HG03103 (cell line): ENCODE measurements around the gene ITGBL1.

ENCODE experiments used
- ATAC-seq: cut with Tn5 transposase; IDR thresholded peaks from one replicate; pipeline ENCODE4 v1.9.1; 2021; ENCODE audit warnings: low read depth; ENCODE audit not compliant: unreplicated experiment

ITGBL1 gene

DNA sequence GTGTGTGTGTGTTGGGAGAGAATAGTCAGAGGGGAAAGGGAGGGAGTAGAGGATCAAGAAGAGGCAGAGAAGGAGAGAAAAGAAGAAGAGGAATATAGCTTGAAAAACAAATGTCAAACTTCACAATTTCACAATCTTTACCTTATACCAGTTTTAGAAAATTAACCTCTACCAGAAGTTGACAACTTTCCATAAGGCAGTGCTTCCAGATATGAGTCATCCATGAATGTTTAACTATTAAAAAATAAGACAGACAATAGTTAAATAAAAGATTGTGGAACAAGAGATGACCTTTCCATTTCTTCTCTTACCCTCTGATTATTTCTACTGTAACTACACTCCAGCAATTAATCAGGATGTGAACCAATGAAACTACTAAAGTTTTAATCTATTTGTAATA, 229.4 kb downstream of the ITGBL1 start:
- no peak for ATAC-seq

GRCh38 chr13:101686003-101686402, 233.5 kb downstream of the ITGBL1 start:
- no peak for ATAC-seq

DNA sequence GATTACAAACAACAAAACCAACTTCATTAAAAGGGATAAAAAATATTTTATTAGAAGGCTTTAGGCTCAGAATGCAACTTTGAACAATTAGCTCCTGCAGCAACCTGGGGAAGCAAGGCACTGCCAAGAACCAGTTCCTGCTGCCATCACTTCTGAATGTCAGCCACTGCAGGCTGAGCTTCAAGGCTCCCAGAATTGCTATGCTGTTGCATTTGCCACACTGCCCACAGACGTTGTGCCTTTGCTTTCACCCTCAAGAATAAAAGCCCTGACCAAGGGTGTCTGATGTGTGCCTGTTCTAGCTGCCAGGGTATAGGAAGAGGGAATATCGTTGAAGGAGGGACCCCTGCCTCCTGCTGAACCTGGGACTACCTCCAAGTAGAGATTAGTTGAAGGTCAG, 238.4 kb downstream of the ITGBL1 start:
- no peak for ATAC-seq

- no peak for ATAC-seq
Measured at GRCh38 chr13:101691341-101691860, 238.9 kb downstream of the ITGBL1 start.

GRCh38 chr13:101695870-101696516, 243.5 kb downstream of the ITGBL1 start:
- no peak for ATAC-seq

- no peak for ATAC-seq
Measured at GRCh38 chr13:101697745-101698144, 245.3 kb downstream of the ITGBL1 start.

- no peak for ATAC-seq
Measured at GRCh38 chr13:101698400-101698799, 245.9 kb downstream of the ITGBL1 start.

GRCh38 chr13:101700598-101700997, 248.1 kb downstream of the ITGBL1 start:
- ATAC-seq, result no peak

GRCh38 chr13:101703081-101703480, 250.6 kb downstream of the ITGBL1 start:
- no peak for ATAC-seq

DNA sequence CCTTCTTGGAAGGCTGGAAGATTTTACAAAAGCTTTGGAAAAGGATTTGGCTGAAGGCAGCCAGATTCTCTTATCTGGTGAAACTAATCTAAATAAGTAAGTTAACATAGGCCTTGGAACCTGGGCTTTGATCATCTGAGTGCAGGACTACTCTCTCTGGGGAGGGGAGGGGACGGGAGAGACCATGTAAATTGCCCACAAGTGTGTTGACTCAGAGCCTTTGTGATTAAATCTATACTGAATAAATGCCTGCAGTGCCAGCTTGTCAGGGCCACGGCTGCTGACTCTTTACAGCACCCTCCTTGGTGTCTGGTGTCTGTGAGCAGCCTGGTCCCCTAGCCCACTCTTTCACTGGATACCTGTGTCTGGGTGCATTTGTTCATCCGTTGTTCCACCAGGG, 251.4 kb downstream of the ITGBL1 start:
- ATAC-seq, result no peak

DNA sequence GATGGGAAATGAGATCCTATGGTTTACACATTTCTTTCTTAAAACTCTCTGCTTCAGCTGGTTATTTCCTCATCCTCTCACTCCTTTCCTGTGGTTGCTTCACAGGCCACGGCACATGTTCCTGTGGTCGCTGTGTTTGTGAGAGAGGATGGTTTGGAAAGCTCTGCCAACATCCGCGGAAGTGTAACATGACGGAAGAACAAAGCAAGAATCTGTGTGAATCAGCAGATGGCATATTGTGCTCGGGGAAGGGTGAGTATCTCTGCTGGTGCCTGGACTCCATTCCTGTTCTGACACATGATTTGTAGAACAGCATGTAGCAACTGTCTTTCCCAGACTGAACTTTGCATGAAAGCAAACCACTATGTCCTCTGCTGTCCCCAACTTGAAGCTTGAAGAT, 254.2 kb downstream of the ITGBL1 start:
- ATAC-seq, result no peak

GRCh38 chr13:101707659-101708058, 255.2 kb downstream of the ITGBL1 start:
- no peak for ATAC-seq

DNA sequence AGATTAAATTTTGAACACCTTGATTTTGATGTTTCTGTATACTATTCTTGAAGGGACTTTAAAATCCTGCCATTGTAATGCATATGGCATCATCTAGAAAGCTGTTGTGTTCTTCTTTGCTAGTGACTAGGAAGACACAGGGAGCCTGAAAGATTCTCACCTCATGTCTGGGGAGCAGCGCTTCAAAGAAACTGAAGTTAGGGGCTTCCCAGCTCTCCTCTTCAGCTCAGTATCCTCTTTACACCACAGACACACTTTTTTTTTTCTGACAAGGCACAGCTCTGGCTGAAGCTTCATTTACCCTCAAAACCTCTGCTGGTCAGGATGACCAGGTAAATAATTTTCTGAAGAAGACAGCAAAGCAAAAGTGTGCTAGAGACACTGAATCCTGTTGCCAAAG, 255.6 kb downstream of the ITGBL1 start:
- ATAC-seq, result no peak

GRCh38 chr13:101709952-101710351, 257.5 kb downstream of the ITGBL1 start:
- ATAC-seq, result no peak

- ATAC-seq, result no peak
Measured at GRCh38 chr13:101711307-101712025, 259.0 kb downstream of the ITGBL1 start.

GRCh38 chr13:101712026-101712348, 259.5 kb downstream of the ITGBL1 start:
- ATAC-seq, result no peak

DNA sequence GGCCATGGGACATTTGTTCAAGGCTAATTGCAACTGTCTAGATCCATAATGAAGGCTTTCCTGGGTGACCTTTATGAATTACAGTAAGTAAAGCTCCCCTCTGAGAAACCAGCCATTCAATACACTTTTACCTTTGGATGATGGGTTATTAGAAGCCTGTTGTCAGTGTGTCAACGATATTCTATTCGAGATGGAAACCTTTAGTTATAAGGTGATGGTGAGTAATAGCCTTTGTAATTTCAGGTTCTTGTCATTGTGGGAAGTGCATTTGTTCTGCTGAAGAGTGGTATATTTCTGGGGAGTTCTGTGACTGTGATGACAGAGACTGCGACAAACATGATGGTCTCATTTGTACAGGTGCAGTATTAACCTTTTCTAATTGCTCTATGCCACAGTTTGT, 261.7 kb downstream of the ITGBL1 start:
- no peak for ATAC-seq

DNA sequence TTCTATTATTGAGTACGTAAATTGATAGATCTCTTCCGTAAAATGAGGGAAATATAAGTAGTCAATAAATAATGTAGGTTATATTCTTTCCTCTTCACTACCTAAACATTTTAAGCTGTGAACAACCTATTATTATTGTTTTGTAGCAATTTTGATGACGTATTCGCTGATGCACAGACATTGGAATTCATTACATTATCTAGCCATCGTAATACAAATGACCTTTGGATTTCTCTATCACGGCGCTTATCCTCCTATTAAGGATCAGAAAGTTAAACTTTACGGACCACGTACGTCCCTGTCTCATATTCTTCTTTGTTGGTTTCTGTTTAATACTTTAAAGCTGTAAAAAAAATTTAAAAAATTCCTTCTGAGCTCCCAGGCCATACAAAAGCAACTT, 264.9 kb downstream of the ITGBL1 start:
- ATAC-seq, result no peak

- ATAC-seq, result no peak
Measured at GRCh38 chr13:101718496-101718895, 266.0 kb downstream of the ITGBL1 start.

GRCh38 chr13:101726681-101727080, 274.2 kb downstream of the ITGBL1 start:
- no peak for ATAC-seq

- ATAC-seq, result no peak
Measured at GRCh38 chr13:101727118-101727517, 274.6 kb downstream of the ITGBL1 start.

DNA sequence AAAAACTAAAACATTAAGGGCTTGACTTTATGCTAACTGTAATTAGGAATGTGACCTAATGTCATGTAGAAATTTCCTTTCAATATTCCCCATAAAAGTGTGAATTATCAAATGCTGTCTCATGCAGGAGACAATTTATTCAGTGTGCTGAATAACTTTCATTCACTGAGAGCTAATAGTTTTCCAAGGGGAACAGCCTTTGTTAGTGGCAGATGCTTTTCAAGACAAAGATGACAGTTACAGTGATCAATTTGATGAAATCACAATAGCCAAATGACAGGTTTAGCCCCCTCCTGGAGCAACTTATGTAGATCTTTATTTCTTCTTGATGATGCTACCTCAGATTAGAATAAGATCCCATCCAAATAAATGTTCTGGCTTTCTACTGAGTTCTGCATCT, 275.5 kb downstream of the ITGBL1 start:
- no peak for ATAC-seq
